ENCODE data around the gene MET. TPM values are rescaled to one million over a fixed set of nuclear protein-coding genes. Genes with fewer than 3 reads are reported as not detected.
"Not testable (repeated sequence)": the region's sequence is repeated elsewhere in the genome, so short reads cannot be mapped to it uniquely, and the experiment has no call there.

The MET gene
- total RNA-seq, 1 experiment from 2014 or later: 242 TPM

GRCh38 chr7:116820149-116820548, 148.2 kb downstream of the MET start:
- BruUV-seq (replicated peaks): no TSS peak
- no peak for TF ChIP-seq CTCF (IDR thresholded peaks at IDR 0.05; ENCODE audit: unreplicated experiment)
- CTCF ChIA-PET: interaction anchor here (0.8 kb wide), 1 partner anchor 15 kb away, joined by 3 read pairs; no protein-coding TSS in a partner anchor
- Mint-ChIP-seq H3K27ac (ENCODE audit: unreplicated experiment) (no peak overlapping the region), H3K4me1 (ENCODE audit: low read depth, unreplicated experiment) (no peaks in the 10 kb centered on the region), H3K27me3 (ENCODE audit: unreplicated experiment) (no peaks in the 10 kb centered on the region), H3K36me3 (ENCODE audit: insufficient read depth, unreplicated experiment) (no peaks in the 10 kb centered on the region), H3K4me3 (ENCODE audit: low read depth, unreplicated experiment) (no peak overlapping the region), H3K9me3 (ENCODE audit: low read depth, unreplicated experiment) (no peaks in the 10 kb centered on the region)
- DNase-seq: no peak
- intact Hi-C loops (cut with micrococcal nuclease; ENCODE audit: unreplicated experiment): no loop called here

- H3K27me3 Mint-ChIP-seq (ENCODE audit: unreplicated experiment); H3K36me3 Mint-ChIP-seq (ENCODE audit: insufficient read depth, unreplicated experiment); H3K27ac Mint-ChIP-seq (ENCODE audit: unreplicated experiment); DNase-seq; intact Hi-C loops (cut with micrococcal nuclease; ENCODE audit: unreplicated experiment); H3K4me3 Mint-ChIP-seq (ENCODE audit: low read depth, unreplicated experiment); CTCF ChIA-PET; BruUV-seq (replicated peaks); H3K4me1 Mint-ChIP-seq (ENCODE audit: low read depth, unreplicated experiment); H3K9me3 Mint-ChIP-seq (ENCODE audit: low read depth, unreplicated experiment): not testable (repeated sequence)
Observed at GRCh38 chr7:116821647-116822046, 149.7 kb downstream of the MET start.

GRCh38 chr7:116824449-116824848, 152.5 kb downstream of the MET start:
- intact Hi-C loops (cut with micrococcal nuclease; ENCODE audit: unreplicated experiment): no loop called here
- Mint-ChIP-seq H3K9me3 (ENCODE audit: low read depth, unreplicated experiment) (no peaks in the 10 kb centered on the region), H3K27me3 (ENCODE audit: unreplicated experiment) (no peaks in the 10 kb centered on the region), H3K4me3 (ENCODE audit: low read depth, unreplicated experiment) (no peak overlapping the region), H3K4me1 (ENCODE audit: low read depth, unreplicated experiment) (peaks cover 3% of the 10 kb centered on the region), H3K27ac (ENCODE audit: unreplicated experiment) (no peak overlapping the region), H3K36me3 (ENCODE audit: insufficient read depth, unreplicated experiment) (no peaks in the 10 kb centered on the region)
- DNase-seq: no peak
- CTCF ChIA-PET: no interaction called here
- BruUV-seq (replicated peaks): no TSS peak
- TF ChIP-seq CTCF (IDR thresholded peaks at IDR 0.05; ENCODE audit: unreplicated experiment): no peak

- CTCF ChIA-PET: interaction anchor here (0.6 to 0.9 kb wide), 2 partner anchors 11 to 602 kb away, joined by 3 read pairs; no protein-coding TSS in a partner anchor
- peak; percentile 14 for DNase-seq
- intact Hi-C loops (cut with micrococcal nuclease; ENCODE audit: unreplicated experiment): no loop called here
Observed at GRCh38 chr7:116828281-116828680, 156.3 kb downstream of the MET start.

More at GRCh38 chr7:116828281-116828680, 156.3 kb downstream of the MET start:
- Mint-ChIP-seq H3K36me3 (ENCODE audit: insufficient read depth, unreplicated experiment) (no peaks in the 10 kb centered on the region), H3K9me3 (ENCODE audit: low read depth, unreplicated experiment) (no peaks in the 10 kb centered on the region), H3K27me3 (ENCODE audit: unreplicated experiment) (no peaks in the 10 kb centered on the region), H3K4me3 (ENCODE audit: low read depth, unreplicated experiment) (no peak overlapping the region), H3K27ac (ENCODE audit: unreplicated experiment) (no peak overlapping the region), H3K4me1 (ENCODE audit: low read depth, unreplicated experiment) (peaks cover 9% of the 10 kb centered on the region)
- BruUV-seq (replicated peaks): no TSS peak
- no peak for TF ChIP-seq CTCF (IDR thresholded peaks at IDR 0.05; ENCODE audit: unreplicated experiment)

Measured in Calu3 (cell line).